Ovary (tissue), 9 donors: ENCODE results near the gene KRT17. TPM values are rescaled to one million over a fixed set of nuclear protein-coding genes. Genes with fewer than 3 reads are reported as not detected.

Experiments
- DNase-seq, 5 donors: peaks; one replicate each; pipeline ENCODE4 v3.0.0-alpha.2; 2019 to 2020
- H3K27ac ChIP-seq, 2 donors: fragments of 200-600 bp; one replicate each; pipeline versions ENCODE4 v1.5.1 to v1.8.0; 2019 to 2022
- H3K27me3 ChIP-seq: fragments of 200-600 bp; one replicate; pipeline ENCODE4 v1.8.0; 2022
- H3K36me3 ChIP-seq: fragments of 200-600 bp; sonication (generic); one replicate; pipeline ENCODE4 v1.5.1; 2019
- H3K4me1 ChIP-seq: one replicate; pipeline ENCODE4 v1.8.1; 2013; ENCODE audit warnings: mild to moderate bottlenecking, moderate library complexity; ENCODE audit not compliant: insufficient read depth
- H3K4me3 ChIP-seq: fragments of 200-600 bp; sonication (generic); one replicate; pipeline ENCODE4 v1.5.1; 2017
- H3K9me3 ChIP-seq, 2 donors: fragments of 200-600 bp in 1 of 2; sonication (generic) in 1 of 2; one replicate each; pipeline versions ENCODE4 v1.5.1 to v1.8.1; 2013 to 2019; ENCODE audit warnings: mild to moderate bottlenecking in 1 of 2, moderate library complexity in 1 of 2
- CTCF ChIP-seq, 3 donors: fragments of 450-650 bp in 2 of 3; fragments of 200-600 bp in 1 of 3; IDR thresholded peaks; one replicate each; pipeline versions ENCODE4 v1.5.1 to v1.8.0; 2016 to 2022; ENCODE audit warnings: antibody characterized with exemption in 3 of 3, mild to moderate bottlenecking in 1 of 3
- EP300 ChIP-seq: sonication (generic); formaldehyde crosslinking; IDR thresholded peaks from one replicate; pipeline ENCODE4 v1.6.1; 2017; ENCODE audit warnings: antibody characterized with exemption
- POLR2A ChIP-seq: fragments of 450-650 bp; IDR thresholded peaks from one replicate; pipeline ENCODE4 v1.6.1; 2017; ENCODE audit warnings: antibody characterized with exemption, mild to moderate bottlenecking, moderate library complexity
- WGBS, 3 donors: extraction: QIAGEN DNeasy Blood & Tissue Kit in 1 of 3; methylation state at CpG; one replicate each; pipeline versions ENCODE4 v1.1.5 to v1.1.7; 2013 to 2017; 5-methylcytosine and 5-hydroxymethylcytosine counted together
- intact Hi-C, 4 donors: fragments of 100-400 bp; cut with DNase I; formaldehyde crosslinking; loops; one replicate each; pipeline versions ENCODE4 v1.11.0 to v1.15.1; 2022 to 2023
- polyA plus RNA-seq, 2 donors: library from polyadenylated mRNA; stranded (reverse); fragments of 200-250 nt in 1 of 2; fragments of 350-450 nt in 1 of 2; fragmentation: Illumina TruSeq in 1 of 2; extraction: RNeasy Lipid Tissue Mini Kit (QIAGEN cat#74804) in 1 of 2; gene quantifications; one replicate each; pipeline ENCODE4 v1.2.3, GENCODE V29; 2013 to 2014
- total RNA-seq, 7 donors: library from RNA; depleted of rRNA in 2 of 7; stranded (reverse); fragments of >200 nt in 2 of 7; fragmentation: NEBNext Ultra II Directional in 3 of 7; extraction: Animal tissue kit (Norgen Biotek cat#: 25700) in 3 of 7; gene quantifications; one replicate each; pipeline versions ENCODE4 v1.1.0 to v1.2.4, GENCODE V29; 2016 to 2023
- donor health status: DM: no; HTN: no; CAD: no; lungs with moderate emphysema.
- donor health status: DM: no; HTN: no; CAD: no.
- donor health status: Bipolar disorder and iron deficiency.
- donor health status: DM: yes; HTN: yes; CAD: no.
- donor health status: DM: no; HTN: no; CAD: no.
- donor health status: DM: yes; HTN: yes; CAD: no.

The KRT17 gene
- total and polyA plus RNA-seq, 9 donors = 0.29 to 17.8 (median 1.7) TPM; not detected in 3

DNA sequence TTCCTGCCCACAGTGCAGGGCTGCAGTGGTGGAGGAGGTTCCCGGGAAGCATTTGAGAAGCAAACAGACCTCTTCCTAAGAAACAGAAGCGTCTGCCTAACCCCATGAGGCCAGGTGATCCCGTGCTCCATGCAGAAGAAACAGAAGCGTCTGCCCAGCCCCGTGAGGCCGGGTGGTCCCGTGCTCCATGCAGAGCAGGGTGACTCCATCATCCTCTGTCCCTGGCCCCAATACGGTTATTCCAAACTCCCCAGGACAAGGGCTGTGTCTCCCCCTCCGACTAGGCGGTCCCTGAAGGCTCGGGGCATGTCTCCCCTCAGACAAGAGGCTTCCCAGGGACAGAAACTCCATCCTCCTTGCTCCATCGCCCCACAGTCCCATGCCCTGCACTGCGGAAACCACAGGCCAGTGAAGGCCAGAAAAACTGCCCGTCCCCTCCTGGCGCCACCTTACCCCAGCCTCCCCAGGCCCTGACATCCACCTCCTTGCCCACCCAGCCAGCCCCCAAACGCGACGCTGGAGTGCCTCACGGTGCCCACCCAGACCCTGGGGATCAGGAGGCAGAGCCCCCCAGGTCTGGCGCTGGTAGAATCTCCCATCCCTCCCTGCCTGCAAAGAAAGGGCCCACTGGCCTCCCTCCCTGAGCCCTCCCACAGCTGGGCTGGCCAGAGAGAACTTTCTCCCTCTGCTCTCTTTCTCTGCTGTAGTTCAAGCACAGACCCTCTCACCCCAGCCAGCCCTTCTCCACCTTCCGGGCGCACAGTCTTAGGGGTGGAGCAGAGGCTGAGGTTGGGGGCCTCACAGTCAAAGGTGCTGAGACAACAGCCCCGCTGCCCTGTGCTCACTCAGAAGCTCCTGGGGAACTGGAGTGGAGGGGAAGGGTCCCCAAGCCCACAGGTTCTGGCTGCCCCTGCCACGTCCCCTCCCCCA lies 30.6 kb upstream of the KRT17 start:
- intact Hi-C loops = loop anchor here in 3 of 4 donors (5.0 to 10.0 kb wide), 3 partner anchors 108 to 748 kb away; no protein-coding TSS in a partner anchor
- 76 to 77% (median 76%) methylated on average over 24 of the region's 24 CpGs for WGBS, 3 donors
- no peak for DNase-seq
- H3K27ac ChIP-seq = no peak overlapping the region
- H3K27me3 ChIP-seq = no peaks in the 10 kb centered on the region
- H3K4me1 ChIP-seq = no peaks in the 10 kb centered on the region
- H3K9me3 ChIP-seq = no peaks in the 10 kb centered on the region
- H3K4me3 ChIP-seq = no peak overlapping the region
- H3K36me3 ChIP-seq = no peaks in the 10 kb centered on the region
- no peak for TF ChIP-seq POLR2A

GRCh38 chr17:41653892-41654677 lies 29.7 kb upstream of the KRT17 start:
- Histone ChIP-seq H3K4me1 (no peaks in the 10 kb centered on the region), H3K4me3 (no peak overlapping the region), H3K9me3 (no peaks in the 10 kb centered on the region), H3K27me3 (no peaks in the 10 kb centered on the region), H3K36me3 (no peaks in the 10 kb centered on the region), H3K27ac (no peak overlapping the region)
- no peak for DNase-seq
- 75 to 76% (median 75%) methylated on average over 4 to 14 of the region's 14 CpGs for WGBS, 3 donors
- TF ChIP-seq CTCF (IDR thresholded peaks at IDR 0.05) = no peak
- no peak for TF ChIP-seq POLR2A
- no peak for TF ChIP-seq EP300
- intact Hi-C loops = loop anchor here in 1 of 4 donors (10.0 kb wide), 1 partner anchor 249 kb away; no protein-coding TSS in a partner anchor

GRCh38 chr17:41653421-41653820 lies 29.0 kb upstream of the KRT17 start:
- DNase-seq = no peak
- Histone ChIP-seq H3K9me3 (no peaks in the 10 kb centered on the region), H3K27ac (no peak overlapping the region), H3K27me3 (no peaks in the 10 kb centered on the region), H3K4me1 (peaks cover 1% of the 10 kb centered on the region), H3K36me3 (no peaks in the 10 kb centered on the region), H3K4me3 (no peak overlapping the region)
- TF ChIP-seq EP300 (no peak), POLR2A (no peak), CTCF (IDR thresholded peaks at IDR 0.05) (no peak)
- 87 to 94% (median 92%) methylated on average over 5 of the region's 5 CpGs for WGBS, 3 donors
- intact Hi-C loops = loop anchor here in 1 of 4 donors (10.0 kb wide), 1 partner anchor 249 kb away; no protein-coding TSS in a partner anchor

DNA sequence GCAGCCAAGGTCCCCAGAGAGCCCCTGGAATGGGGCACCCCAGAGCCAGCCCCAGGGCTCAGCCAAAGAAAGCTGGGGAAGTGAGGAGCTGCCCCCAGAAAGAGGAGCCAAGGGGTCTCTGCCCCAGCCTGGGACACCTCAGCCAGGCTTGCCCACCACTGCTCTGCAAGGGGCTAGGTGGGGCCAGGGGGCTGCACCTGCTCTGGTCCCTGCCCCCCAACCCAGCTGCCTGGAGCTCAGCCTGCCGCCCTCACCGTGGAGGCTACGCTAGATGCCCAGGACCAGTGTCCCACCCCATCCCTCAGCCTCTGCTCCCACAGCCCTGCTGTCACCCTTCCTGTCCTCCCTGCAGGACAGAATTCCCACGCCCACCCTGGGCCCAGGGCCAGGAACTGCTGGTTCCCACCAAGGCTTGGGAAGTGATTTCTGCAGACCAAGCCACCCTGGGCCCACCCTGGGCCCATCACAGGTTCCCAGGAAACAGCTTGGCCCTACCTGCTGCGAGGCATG lies 28.1 kb upstream of the KRT17 start:
- Histone ChIP-seq H3K36me3 (no peaks in the 10 kb centered on the region), H3K4me1 (peaks cover 4% of the 10 kb centered on the region), H3K9me3 (no peaks in the 10 kb centered on the region), H3K27ac (no peak overlapping the region), H3K4me3 (no peak overlapping the region), H3K27me3 (no peaks in the 10 kb centered on the region)
- TF ChIP-seq EP300 (no peak), CTCF (IDR thresholded peaks at IDR 0.05) (no peak), POLR2A (no peak)
- intact Hi-C loops = loop anchor here in 1 of 4 donors (10.0 kb wide), 1 partner anchor 248 kb away; no protein-coding TSS in a partner anchor
- 78 to 88% (median 87%) methylated on average over 4 to 5 of the region's 5 CpGs for WGBS, 3 donors
- no peak for DNase-seq
